Measurements from ENCODE around the gene LARGE1.
"Not testable (repeated sequence)": the region's sequence is repeated elsewhere in the genome, so short reads cannot be mapped to it uniquely, and the experiment has no call there.

The LARGE1 gene

GRCh38 chr22:33474587-33474986 is 445.7 kb downstream of the LARGE1 start:
- no peak for DNase-seq (ENCODE audit: low spot score)

DNA sequence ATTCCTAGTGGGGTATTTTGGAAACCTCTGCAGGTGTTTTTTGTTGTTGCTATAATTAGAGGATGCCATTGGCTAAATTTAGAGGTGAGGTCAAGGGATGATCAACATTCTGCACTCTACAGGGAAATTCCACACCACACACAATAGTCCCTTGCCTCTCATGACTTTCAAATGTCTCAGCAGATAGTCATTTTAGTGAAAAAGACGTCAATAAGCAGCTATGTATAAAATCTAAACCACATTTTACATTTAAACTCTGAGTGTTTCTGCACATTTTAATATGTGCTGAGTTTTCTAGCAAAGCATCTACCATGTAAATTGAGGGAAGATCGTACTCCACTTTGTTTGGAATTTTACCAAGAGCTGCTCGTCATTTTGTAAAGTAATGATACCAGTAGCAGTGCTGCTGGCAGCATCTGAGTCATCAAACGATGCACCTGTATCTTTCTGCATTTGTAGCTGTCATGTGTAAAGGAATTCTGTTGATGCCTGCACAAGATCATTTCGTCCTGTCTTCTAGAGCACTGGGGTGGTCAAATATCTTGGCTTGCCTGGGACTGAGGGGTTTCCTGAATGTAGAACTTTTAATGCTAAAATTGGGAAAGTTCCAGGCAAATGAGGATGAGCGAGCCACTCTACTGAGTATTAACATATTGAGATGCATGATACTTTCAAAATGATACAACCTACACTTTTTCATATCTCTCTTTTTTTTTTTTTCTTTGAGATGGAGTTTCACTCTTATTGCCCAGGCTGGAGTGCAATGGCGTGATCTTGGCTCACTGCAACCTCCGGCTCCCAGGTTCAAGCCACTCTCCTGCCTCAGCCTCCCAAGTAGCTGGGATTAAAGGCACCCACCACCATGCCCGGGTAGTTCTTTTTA is 447.6 kb downstream of the LARGE1 start:
- DNase-seq (ENCODE audit: low spot score), result no peak

DNA sequence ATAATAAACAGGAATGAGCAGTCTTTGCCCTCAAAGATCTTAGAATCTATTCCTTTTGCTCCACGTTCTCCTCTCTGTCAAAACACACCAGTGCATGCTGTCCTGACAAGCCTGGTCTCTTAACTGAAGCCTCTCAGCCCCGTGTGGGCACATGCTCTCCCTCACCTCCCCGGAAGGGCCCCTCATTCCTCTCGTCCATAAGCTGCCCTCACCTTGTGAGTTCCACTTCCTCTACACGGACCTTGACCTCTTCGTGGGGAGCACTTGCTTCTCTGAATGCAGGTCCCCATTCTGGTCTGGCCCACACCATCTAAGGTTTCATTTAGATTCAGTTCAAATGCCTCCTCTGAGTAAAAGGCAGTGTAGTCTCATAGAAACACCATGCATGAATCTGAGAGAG is 449.8 kb downstream of the LARGE1 start:
- DNase-seq (ENCODE audit: low spot score), result no peak

DNA sequence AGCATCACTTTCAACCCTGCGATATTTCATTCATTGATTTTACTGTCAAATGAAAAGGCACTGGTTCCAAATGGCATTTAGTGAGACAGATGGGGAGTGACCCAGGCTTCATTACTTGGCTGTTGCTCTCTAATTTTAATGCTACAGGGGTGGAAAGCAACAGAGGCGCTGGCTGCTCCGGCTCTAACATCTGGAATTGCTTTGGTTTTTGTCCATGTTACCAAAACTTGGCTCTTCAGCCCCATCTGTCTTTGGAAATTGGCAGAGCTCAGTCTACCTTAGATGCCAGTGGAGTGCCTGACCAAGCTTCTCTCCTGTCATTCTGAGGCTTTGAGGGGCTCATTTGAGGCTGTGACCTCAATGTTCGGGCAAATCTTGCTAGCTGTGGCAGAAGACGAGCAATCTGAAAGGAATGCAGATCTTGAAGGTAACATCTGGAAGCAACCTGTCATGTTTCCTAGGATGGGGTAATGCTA is 452.6 kb downstream of the LARGE1 start:
- no peak for DNase-seq (ENCODE audit: low spot score)

GRCh38 chr22:33467080-33467479 is 453.2 kb downstream of the LARGE1 start:
- no peak for DNase-seq (ENCODE audit: low spot score)

GRCh38 chr22:33465554-33465953 is 454.7 kb downstream of the LARGE1 start:
- DNase-seq (ENCODE audit: low spot score), result no peak

- no peak for DNase-seq (ENCODE audit: low spot score)
Measured at GRCh38 chr22:33464698-33465097, 455.6 kb downstream of the LARGE1 start.

DNA sequence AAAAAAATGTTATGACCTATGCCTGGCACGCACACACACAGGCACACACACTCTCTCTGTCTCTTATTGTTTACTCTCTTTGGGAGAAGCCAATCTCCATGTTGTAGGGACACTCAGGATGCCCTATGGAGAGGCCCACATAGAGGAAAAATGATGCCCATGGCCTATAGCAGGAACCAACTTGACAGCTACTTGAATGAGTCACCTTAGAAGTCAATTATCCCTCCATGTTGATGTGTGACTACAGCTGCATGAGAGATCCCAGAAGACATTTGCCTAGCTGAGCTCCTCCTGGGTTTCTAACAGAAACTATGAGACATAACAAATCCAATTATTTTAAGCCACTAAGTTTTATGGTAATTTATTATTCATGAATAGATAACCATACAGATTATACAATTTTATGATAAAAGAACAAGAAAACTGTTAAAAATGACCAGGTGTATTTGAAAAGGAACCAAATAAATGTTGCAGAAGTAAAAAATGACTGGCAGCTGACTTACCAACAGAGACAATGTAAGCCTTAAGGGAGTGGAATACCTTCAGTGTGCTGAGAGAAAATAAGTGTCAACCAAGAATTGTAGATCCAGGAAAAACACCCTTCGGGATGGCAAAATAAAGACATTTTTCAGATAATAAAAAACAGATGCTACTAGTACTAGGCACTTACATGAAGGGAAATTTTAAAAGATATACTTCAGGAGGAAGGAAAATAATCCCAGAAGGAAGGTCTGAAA is 458.4 kb downstream of the LARGE1 start:
- DNase-seq (ENCODE audit: low spot score), result no peak

GRCh38 chr22:33461245-33461644 is 459.0 kb downstream of the LARGE1 start:
- DNase-seq (ENCODE audit: low spot score), result not testable (repeated sequence)

DNA sequence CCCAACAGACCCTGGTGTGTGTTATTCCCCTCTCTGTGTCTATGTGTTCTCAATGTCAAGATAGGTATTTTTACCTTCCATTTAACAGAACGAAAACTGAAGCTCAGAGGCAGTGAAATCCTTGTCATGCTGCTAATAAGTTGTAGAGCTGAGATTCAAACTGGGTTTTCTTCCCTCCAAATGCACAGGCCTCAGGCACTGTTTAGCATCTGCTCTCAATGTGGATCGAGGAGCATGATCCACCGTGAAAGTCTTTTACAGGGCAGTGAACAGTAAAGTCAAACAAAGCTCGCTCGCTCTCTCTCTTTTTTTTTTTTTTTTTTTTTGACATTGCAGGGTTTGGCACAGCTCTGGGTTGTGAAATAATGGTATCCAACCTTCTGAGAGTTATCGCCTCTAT is 461.1 kb downstream of the LARGE1 start:
- no peak for DNase-seq (ENCODE audit: low spot score)

GRCh38 chr22:33456511-33456910 is 463.8 kb downstream of the LARGE1 start:
- DNase-seq (ENCODE audit: low spot score), result no peak

DNA sequence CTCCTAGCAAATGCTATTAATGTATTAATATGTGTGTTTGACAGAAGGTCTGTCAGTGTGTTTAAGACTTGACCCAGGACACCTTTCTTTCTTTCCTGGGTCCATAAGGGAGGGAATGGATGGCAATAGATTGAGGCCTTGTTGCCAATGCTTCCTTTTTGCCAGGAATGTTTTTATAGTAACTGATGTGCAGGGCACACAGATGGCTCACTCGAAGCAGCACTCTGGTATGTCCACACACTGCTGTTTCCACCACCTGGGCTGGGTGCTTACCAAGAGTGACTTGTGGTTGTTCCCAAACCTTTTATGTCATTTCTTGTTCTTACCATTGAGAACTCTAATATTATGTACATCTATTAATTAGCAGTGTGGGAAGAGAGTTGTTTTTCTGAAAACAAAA is 465.2 kb downstream of the LARGE1 start:
- no peak for DNase-seq (ENCODE audit: low spot score)

GRCh38 chr22:33451866-33452469 is 468.3 kb downstream of the LARGE1 start:
- DNase-seq (ENCODE audit: low spot score), result no peak

GRCh38 chr22:33450756-33451155 is 469.5 kb downstream of the LARGE1 start:
- DNase-seq (ENCODE audit: low spot score), result no peak

DNA sequence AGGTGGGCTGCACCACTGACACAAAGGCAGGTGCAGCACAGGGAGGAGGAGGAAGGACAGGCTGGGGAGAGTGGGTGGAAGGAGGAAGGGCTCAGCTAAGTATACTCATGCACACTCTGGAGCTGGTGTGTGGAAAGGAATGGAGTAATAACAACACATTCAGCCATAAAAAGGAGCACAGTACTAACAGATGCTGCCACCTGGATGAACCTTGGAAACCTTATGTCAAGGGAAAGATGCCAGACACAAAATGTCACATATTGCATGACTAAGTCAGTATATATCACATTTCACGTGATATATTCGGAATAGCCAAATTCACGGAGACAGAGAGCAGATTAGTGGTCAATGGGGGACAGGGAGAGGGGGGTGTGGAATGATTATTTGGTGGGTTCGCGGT is 472.5 kb downstream of the LARGE1 start:
- DNase-seq (ENCODE audit: low spot score), result no peak

GRCh38 chr22:33443683-33444082 is 476.6 kb downstream of the LARGE1 start:
- DNase-seq (ENCODE audit: low spot score), result no peak

DNA sequence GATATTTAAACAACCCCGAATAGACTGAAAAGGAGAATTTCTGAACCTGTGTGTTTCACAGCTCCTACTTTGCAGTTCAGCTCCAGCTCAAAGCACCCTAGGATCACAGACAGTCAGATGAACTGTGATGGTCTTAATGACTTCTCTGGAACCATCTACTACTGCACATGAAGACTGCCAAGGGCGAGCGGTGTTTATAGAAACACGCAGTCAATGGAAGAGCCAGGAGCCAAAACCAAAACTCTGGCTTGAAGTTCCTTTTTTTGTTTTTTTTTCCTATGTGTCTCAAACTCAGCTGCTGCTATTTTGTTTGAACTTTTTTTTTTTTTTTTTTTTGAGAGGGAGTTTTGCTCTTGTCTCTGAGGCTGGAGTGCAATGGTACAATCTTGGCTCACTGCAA is 479.5 kb downstream of the LARGE1 start:
- no peak for DNase-seq (ENCODE audit: low spot score)

DNA sequence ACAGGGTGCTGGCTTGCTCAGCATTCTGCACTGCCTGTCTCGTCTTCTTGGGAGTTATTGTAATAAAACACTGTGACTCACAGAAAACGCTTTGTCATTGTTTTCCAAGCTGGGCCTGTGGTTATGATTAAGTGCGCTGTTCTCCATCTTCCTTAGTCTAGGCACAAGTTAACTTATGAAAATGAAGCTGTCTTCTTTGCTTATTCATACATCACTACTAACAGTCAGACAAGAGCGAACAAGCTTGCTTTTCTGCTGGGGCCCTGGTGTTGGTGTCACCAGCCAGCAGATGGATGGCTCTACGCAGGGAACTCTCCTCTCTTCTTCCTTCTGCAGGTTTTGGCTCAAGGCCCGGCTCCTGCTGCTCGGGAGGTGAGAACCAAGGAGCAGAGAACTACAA is 482.0 kb downstream of the LARGE1 start:
- no peak for DNase-seq (ENCODE audit: low spot score)

DNA sequence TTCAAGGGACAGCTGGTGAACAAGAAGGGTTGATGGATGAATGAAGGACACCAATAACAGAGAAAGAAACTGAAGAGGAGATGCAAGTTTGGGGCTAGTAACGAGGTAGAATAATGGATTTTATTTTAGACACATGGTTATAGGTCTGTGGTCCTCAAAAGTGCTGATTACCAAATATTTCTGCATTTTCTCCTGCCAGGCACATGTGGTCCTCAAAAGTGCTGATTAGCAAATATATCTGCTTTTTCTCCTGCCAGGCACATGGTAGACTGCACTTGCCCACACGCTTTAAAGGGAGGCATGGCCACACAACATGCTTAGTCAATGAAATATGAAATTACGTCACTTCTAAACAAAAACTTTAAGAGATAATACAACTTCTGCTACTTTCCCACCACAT is 489.0 kb downstream of the LARGE1 start:
- DNase-seq (ENCODE audit: low spot score), result no peak

- DNase-seq (ENCODE audit: low spot score), result no peak
Measured at GRCh38 chr22:33429281-33429680, 491.0 kb downstream of the LARGE1 start.

GRCh38 chr22:33427461-33427860 is 492.8 kb downstream of the LARGE1 start:
- no peak for DNase-seq (ENCODE audit: low spot score)

DNA sequence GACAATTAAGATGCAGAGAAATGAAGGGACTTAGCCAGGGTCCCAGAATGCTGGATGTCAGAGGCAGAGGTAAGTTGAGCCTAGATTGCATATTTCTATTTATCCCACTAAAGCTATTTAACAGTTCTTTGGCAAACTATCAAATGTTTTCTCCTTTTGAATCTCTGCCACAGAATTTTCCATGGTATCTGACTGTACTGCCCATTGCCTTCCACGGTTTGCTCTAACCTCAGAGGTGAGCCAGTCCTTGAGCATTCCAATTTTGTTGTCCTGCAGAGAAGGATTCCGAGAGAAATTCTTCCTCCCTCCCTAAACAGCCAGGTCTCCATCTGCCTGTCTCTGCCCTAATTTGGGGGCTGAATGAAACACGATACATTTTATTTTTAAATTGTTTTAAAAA is 493.8 kb downstream of the LARGE1 start:
- no peak for DNase-seq (ENCODE audit: low spot score)

DNA sequence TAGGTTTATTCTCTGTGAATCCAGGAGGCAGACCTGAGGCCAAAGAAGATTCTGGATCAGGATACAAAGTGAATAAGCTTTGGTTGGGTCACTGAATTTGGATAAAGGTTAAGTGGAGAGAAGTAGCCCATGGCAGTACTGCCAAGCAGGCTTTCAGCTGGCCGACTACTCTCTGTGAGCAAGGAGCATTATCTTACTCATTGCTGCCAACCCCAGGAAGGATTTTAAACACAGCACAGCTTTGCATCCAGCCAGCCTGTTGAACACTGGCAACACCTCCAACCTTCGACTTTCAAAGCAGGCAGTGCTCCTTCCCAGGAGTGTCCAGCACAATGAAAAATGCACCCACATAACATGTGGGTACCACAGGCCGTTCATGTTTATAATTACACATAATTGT is 498.4 kb downstream of the LARGE1 start:
- no peak for DNase-seq (ENCODE audit: low spot score)
